ENCODE results near the gene TARBP1.
A peak's percentile ranks its signal among the peaks of the same experiment; 100 is the strongest.
"Not testable (repeated sequence)": the region's sequence is repeated elsewhere in the genome, so short reads cannot be mapped to it uniquely, and the experiment has no call there.

TARBP1 gene

DNA sequence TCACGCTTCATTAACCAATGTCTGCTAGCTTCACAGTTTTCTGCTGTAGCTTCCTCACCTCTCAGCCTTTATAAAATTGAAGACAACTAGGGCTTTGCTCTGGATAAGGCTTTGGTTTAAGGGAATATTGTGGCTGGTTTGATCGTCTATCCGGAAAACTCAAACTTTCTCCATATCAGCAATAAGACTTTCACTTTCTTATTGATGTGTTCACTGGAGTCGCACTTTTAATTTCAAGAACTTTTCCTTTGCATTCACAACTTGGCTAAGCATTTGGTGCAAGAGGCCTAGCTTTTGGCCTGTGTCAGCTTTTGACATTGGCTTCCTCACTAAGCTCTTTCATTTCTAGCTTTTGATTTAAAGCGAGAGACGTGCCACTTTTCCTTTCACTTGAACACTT, 92.9 kb downstream of the TARBP1 start:
- no peak for DNase-seq

DNA sequence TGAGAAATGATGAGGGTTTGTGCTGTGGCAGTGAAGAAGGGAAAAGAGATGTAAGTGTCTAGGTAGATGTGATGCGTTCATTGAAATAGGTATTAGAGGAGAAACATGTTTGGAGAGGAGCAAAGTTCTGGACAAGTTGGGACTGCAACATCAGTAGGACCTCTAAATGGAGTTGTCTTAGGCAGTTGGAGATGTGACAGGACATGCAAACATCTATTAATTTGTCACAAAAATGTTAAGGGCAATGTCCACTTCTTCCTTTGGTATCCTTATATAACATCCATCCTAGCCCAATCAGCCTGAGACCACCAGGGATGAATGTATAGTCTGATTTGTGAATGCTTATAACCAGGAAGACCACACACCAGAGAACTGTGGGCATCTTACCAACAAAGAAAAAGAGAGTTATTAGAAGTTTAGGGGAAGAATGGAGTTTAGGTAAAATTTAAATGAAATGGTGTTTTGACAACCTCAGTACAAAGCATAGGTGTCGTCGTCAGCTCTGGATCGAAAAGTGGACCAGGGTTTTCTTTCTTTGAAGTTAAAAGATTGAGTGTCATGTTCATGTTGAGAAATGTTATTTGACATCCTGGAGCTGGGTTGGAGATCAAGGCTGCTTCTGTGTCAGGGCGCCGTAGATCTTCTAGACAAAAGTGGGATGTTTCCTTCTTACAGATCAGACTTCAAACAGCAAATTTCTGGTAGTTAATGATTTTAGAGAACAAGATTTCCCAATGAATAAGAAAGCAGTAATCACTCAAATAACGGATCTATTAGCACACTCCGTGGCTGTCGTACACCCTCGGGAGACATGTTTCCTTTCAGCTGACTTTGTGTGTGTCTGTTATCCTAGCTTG, 97.1 kb downstream of the TARBP1 start:
- no peak for DNase-seq

DNA sequence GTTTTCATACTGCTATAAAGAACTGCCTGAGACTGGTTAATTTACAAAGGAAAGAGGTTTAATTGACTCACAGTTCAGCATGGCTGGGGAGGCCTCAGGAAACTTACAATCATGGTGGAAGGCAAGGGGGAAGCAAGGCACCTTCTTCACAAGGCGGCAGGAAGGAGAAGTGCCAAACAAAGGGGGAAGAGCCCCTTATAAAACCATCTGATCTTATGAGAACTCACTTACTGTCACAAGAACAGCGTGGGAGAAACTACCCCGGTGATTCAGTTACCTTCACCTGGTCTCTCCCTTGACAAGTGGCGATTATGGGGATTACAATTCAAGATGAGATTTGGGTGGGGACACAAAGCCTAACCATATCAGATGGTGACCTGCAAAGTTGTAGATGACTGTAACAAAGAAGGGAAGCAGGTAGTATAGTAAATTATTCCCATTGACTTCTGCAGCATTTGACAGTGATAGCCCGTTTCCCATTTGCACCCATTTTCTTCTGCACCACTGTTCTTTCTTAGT, 99.3 kb downstream of the TARBP1 start:
- not testable (repeated sequence) for DNase-seq

DNA sequence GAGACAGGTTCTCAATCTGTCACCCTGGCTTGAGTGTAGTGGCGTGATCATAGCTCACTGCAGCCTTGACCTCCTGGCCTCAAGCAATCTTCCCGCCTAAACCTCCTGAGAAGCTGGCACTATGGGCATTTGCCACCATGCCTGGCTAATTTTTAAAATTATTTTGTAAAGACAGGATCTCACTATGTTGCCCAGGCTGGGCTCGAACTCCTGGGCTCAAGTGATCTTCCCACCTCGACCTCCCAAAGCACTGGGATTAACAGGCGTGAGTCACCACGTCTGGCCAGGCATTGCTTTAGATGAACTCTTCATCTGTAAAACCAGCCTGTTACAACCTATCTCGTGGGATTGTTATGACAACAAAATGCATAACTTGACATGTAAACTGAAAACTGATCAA, 103.3 kb downstream of the TARBP1 start:
- DNase-seq: no peak

DNA sequence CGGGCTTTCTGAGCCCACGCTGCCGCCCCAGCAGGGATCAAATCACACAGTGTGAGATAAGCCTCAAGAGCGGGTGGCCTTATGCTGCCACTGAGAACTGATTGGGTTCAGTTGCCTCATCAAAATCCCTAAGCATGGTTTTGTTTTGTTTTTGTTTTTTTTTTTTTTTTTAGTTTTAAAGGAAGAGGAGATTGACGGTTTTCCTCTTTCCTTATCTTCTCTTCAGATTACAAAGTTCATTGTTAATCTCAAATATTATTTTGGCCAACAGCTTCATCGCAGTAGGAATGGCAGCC, 105.1 kb downstream of the TARBP1 start:
- no peak for DNase-seq

DNA sequence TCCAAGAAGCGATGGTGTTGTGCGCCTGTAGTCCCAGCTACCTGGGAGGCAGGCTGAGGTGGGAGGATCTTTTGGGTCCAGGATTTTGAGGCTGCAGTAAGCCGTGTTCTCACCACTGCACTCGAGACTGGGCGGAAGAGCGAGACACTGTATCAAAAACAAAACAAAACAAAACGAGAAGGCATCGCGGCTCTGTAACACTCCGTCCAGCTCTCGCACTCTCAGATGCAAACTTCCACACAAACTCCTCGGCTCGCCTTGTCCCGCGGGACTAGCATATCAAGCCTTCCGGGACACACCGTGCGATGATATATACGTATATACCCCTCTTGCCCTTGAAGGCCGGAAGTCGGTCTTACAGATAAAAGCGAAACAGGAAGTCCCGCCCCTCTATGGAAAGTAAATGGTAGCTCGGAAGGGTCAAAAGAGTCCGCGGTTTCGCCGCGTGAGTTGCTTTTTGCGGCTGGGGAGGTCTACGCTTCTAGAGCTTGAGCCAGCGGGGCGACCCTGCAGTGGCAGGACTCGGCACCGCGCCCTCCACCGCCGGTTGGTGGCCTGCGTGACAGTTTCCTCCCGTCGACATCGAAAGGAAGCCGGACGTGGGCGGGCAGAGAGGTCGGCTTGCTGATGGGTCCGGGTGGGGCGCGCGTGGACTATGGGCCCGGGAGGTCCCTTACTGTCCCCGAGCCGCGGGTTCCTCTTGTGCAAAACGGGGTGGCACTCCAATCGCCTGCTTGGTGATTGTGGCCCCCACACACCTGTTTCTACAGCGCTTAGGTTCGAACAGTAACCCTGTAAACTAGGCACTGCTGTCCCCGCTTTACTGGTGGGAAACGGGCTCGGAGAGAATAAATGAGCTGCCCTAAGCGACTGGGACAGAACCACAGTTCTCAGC, 105.7 kb downstream of the TARBP1 start, which contains the start of gene COA6:
Gene COA6, plus strand, starts transcription at position 393 of the 895 bp plus-strand sequence. Its CDS starts 11 bp downstream, at position 404.
- peak; percentile 98 for DNase-seq

DNA sequence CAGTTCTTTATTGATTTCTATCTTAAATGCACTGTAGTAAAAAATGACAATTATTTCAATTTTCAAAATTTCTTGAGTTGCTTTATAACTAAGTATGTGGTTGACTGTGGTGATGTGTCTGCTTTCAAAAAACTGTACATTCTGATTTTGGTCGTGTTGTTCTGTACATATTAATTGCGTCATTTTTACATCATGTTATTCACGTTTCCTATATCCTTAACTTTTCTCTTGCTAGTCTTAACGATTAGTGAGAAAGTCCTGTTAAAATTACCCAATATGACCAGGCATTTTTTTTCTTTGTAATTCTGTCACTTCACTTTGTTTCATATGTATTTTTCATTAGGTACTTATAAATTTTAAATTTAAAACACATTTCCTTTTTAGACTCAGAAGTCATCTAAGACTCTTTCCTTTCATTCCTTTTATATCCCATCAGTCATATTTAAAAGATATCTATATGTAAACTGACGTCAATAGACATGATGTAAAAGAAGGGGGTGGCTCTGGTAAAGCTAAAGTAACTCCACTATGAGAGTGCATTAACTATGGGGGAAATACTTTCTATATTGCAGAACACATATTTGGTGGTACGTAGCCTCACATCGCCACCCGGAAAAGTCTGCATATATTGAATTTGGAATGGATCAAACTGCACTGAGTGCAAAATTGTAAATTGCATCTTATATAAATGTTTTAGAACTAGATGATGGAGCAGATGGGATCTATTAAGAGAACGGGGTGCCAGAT, 106.8 kb downstream of the TARBP1 start:
- no peak for DNase-seq

DNA sequence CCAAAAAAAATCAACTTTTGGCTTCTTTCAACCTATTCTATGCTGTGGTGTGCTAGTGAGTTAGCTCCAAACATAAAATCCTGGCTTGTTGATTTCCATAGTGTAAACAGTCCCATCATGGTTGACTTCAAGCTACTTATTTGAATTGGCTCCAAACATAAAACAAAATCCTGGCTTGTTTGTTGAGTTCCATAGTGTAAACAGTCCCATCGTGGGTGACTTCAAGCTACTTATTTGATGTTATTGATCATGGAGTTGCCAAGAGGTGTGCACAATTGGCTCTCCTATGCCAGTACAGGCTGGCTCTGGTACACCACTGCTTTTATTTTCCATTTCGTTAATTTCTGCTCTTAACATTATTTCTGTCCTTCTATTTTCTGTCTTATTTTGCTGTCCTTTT, 107.6 kb downstream of the TARBP1 start:
- DNase-seq: no peak

DNA sequence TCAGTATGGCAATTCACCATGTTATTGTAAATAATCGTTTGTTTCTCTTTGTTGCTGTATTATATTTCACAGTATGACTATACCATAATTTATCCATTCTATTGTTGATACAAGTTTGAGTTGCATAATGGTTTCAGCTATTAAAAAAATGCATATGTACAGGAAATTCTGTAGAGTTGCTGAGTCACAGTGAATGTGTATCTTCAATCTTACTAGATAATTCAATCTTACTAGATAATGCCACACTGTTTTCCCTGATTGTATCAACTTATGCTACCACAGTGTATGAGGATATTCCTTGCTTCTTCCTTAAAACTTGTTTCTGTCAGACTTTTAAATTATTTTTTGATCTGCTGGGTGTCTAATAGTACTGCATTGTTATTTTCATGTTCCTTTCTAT, 109.2 kb downstream of the TARBP1 start:
- DNase-seq: no peak

DNA sequence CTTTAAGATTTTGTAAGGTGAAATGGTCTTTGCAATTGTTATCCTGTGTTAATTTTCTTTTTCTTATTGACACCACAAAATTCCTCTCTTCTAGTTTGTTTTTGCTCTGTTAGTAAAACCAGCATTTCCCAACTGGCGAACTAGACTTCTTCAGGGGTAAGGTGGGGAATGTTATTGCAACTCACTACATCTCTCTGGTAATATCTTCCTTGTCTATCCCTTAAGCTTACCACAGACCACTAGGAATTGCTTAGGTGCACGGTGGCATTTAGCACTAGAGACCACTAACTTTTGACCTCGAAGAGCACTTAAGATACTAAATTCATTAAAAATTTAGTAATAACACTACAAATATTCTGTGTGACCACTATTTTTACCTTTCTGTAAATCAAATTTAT, 109.9 kb downstream of the TARBP1 start:
- no peak for DNase-seq

DNA sequence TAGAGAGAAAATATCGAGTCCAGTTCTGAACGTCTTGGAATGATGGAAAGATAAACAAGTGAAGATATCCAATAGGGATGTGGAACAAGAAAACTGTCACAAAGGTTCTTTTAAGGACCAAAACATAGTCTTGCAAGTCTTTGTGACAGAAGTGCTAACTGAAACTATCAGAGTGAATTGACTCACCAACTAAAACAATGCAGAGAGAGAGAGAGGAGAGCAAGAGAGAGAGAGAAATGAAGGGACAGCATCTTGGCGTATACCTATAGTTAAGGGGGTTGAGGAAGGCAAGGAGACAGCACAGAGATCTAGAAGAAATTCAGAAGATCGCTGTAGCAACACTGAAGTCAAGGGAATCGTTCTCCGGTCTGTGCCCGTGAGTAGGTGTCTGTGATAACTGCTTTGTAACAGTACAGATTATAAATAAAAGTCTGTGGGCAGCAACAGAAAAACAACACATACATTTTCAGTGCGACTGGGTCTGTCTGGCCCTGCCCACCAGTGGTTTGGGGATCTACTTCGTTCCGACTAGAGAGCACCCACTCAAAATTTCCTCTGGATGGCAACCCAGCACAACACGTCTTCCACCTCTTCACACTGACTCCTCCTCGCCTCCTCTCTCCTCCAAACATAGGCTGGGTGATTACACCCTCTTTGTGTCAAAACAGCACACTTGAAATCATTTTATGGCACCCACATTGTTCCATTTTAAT, 110.5 kb downstream of the TARBP1 start:
- no peak for DNase-seq

DNA sequence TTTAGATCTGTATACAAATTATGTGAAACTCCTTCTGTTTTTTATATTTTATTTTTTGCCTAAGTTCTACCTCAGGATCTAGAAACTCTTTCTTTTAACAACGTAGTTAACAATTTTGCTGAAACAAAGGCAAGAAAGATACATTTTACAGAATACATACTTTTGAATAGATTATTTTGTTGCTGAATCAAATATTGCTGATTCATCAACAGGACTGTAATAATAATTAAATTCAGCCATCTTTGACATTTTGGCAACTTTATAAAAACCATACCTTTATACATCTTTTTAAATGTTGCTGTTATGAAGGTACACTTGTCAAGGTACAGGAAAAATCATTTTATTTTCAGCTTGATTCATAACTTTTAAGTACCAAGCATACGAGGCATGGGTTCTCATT, 116.4 kb downstream of the TARBP1 start:
- DNase-seq: no peak

DNA sequence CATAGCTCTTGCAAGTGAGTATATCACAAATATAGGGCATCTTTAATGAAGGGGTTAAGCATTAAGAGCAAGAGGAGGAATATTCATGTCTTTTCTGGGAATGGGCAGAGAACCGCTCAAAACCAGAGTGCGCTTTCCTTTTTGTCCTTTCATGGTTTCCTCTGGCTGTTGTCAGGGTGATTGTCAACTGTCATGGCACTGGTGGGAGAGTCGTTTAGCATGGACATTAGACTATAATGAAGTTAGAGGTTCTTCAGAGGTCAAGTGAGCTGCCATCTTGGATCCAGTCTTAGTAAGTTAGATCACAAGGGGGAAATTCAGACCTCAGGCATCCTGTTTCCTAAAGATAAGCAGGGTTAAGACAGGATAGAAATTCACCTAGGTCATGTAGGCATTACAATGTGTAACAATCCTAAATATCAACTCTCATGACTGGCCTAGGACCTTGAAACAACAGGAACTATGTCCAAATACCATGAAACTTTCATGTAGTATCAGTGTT, 117.8 kb downstream of the TARBP1 start:
- no peak for DNase-seq

DNA sequence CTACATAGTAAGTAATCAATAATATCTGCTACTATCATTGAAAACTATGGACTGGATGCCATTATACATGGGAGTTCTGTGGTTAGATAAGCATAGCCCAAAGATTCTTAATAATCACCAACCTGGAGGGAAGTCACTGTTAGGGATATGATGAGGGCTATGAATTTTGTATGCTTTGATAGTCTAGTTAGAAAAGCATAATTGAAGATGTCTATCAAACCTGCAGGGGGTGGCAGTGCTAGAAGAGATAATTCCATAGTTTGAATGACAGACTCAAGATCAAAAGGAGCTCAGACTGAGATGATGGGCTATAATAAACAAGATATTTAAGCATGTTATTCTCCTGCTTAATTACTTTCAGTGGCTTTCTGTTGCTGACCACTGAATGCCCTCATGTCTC, 121.1 kb downstream of the TARBP1 start:
- DNase-seq: no peak

DNA sequence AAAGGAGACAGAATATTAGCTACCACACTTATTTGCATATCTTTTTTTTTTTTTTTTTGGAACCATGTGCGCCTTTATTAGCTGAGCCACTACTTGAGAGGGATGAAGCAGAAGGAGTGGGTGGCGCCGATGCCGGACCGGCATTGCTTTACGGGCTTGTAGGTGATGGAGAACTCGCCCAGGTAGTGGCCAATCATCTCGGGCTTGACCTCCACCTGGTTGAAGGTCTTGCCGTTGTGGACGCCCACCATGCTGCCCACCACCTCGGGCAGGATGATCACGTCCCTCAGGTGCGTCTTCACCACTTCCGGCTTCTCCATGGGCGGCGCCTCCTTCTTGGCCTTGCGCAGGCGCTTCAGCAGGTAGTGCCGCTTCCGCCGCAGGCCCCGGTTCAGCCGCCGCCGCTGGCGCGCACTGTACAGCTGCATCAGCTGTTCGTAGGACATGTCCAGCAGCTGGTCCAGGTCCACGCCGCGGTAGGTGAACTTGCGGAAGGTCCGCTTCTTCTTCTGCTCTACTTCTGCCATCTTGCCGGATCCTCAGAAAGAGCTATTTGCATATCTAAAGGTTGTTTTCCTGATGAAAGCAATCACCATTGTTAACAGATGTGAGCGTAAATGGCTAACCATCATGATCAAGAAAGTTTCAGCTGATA, 122.2 kb downstream of the TARBP1 start:
- peak; percentile 54 for DNase-seq

DNA sequence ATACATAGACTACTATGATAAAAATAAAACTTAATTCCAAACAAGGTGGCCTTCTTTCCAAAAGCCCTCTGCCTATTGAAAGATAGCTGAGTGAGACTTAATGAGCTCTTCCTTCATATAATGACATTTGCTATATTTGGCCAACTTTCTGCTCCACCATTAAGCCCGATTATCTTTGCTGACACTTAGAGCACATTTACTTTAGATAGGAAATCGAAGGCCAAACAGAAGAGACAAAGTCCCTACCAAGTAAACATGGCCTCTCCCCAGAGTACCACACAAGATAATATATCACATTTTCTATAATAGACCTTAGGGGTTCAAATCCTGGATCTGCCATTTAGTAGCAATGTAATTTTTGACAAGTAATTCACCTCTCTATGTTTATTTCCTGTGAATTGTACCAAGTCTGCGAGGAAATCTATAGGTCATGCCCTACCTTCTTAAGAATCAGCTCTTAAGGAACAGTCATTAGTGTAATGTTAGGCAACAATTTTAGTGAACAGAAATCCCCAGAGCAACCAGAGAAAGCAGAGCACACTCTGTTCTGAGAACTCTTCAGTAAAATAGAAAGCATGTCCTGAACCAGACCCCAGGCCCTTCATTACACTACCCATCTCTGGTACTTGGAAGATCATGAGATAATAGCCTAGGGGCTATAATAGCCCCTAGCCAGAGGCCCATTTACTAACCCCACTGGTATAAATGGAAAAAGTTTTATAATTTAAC, 123.0 kb downstream of the TARBP1 start:
- DNase-seq: no peak

DNA sequence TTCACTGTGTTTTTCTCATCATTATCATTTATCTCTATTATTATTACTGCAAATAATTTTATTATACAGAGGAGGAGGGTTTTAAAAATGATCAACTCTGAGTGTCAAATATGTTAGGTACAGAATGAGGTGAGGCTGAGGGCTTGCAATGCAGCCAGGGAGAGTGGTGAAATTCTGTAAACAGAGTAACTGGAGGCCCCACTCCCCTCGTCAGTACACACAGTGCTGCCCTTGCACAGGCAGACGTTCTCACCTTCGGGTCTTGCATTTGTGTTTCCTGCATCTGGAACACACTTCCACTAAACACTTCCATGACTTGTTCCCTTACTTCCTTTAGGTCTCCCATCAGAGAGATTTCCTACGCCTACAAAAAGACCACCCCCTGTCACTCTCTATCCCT, 130.0 kb downstream of the TARBP1 start:
- DNase-seq: no peak

DNA sequence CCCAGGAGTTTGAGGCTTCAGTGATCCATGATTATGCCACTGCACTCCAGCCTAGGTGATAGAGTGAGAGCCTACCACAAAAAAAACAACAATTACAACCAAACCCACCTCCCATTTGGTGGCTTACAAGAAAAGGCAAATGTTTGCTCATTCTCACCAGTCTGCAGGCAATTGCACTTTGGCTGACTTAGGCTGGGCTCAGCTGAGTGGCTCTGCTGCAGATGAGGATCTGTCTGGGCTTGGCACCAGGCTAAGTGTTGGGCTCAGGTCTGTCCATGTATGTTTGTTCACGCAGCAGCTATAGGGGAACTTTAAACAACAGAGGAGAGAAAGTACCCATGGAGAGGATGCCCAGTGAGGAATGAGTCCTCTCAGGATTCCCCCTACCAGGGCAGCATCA, 133.7 kb downstream of the TARBP1 start:
- no peak for DNase-seq

DNA sequence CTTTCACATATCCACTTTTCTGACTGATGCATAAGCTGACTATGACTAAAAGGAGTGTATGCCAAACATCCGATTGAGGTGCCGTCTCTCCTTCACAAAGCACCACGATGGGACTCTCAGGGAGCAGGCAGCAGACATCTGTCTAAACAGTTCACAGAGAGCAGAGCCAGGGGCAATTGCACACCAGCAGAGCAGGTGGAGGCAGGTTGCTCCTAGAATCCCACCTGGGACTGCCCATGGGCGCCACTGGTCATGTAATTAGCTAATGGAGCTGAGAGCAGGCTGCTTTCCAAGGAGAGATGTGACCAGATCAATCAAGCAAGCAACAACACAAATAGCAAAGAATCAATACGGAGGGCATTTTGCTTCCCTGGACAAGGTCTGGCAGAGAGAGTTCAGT, 136.2 kb downstream of the TARBP1 start:
- DNase-seq: peak; percentile 26
